ENCODE measurements around the gene PPP1R1A. TPM values are rescaled to one million over a fixed set of nuclear protein-coding genes. Genes with fewer than 3 reads are reported as not detected.

Gene PPP1R1A
- total RNA-seq, 1 experiment from 2014 or later, result 110 TPM

- intact Hi-C loops (cut with micrococcal nuclease; ENCODE audit: unreplicated experiment), result no loop called here
- H3K4me1 ChIP-seq (ENCODE audit: insufficient read depth, low read length, poor library complexity, severe bottlenecking), result no peaks in the 10 kb centered on the region
- BruUV-seq (replicated peaks), result no TSS peak
- ChIA-PET POLR2A (ENCODE audit: low non-redundant PET) (interaction anchor here (0.6 kb wide), 1 partner anchor 41 kb away, joined by 5 read pairs; no protein-coding TSS in a partner anchor), CTCF (interaction anchor here (1.4 kb wide), 1 partner anchor 11 kb away, joined by 3 read pairs; no protein-coding TSS in a partner anchor)
- DNase-seq (ENCODE audit: low spot score), result no peak
- no peaks in the 10 kb centered on the region for H3K27me3 ChIP-seq (replicated peaks; ENCODE audit: insufficient read depth, low read depth, low read length, poor library complexity)
- H3K27ac ChIP-seq (ENCODE audit: low read depth, low read length, poor library complexity, severe bottlenecking), result no peak overlapping the region
- H3K36me3 ChIP-seq (ENCODE audit: insufficient read depth, low read length, poor library complexity, severe bottlenecking), result peaks cover 98% of the 10 kb centered on the region
- H3K9me3 ChIP-seq (ENCODE audit: low read depth, low read length, poor library complexity, severe bottlenecking), result no peaks in the 10 kb centered on the region
- no peak for TF ChIP-seq CTCF (conservative IDR thresholded peaks at IDR 0.05; ENCODE audit: low read depth, low read length)
- TF ChIP-seq EZH2 (IDR thresholded peaks at IDR 0.05; ENCODE audit: borderline replicate concordance, low read depth, low read length, poor library complexity, severe bottlenecking), result no peak
- no peak overlapping the region for H3K4me3 ChIP-seq (ENCODE audit: low read depth, low read length, poor library complexity, severe bottlenecking)
Observed at GRCh38 chr12:54538136-54538700, 50.2 kb downstream of the PPP1R1A start.

DNA sequence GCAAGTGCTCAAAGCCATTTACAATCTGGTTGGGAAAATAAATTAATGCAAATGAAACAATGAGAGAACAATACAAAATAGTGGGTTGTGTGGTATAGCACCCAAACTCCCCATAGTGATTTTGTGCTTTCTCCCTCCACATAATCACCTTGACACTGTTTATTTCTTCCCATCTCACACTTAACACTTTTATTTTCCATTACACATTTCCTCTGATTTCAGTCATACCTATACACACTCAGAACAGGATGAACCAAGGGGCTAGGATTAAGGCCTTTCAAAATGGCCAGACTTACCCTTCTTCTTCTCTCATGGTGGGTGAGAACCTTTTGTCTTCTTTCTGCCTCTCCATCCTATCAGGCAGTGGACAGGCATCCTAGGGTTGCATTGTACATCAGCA is 53.0 kb downstream of the PPP1R1A start:
- ChIA-PET POLR2A (ENCODE audit: low non-redundant PET) (no interaction called here), CTCF (no interaction called here)
- TF ChIP-seq EZH2 (IDR thresholded peaks at IDR 0.05; ENCODE audit: borderline replicate concordance, low read depth, low read length, poor library complexity, severe bottlenecking) (no peak), CTCF (conservative IDR thresholded peaks at IDR 0.05; ENCODE audit: low read depth, low read length) (no peak)
- H3K36me3 ChIP-seq (ENCODE audit: insufficient read depth, low read length, poor library complexity, severe bottlenecking), result peaks cover 99% of the 10 kb centered on the region
- no peaks in the 10 kb centered on the region for H3K9me3 ChIP-seq (ENCODE audit: low read depth, low read length, poor library complexity, severe bottlenecking)
- no peak overlapping the region for H3K4me3 ChIP-seq (ENCODE audit: low read depth, low read length, poor library complexity, severe bottlenecking)
- intact Hi-C loops (cut with micrococcal nuclease; ENCODE audit: unreplicated experiment), result no loop called here
- DNase-seq (ENCODE audit: low spot score), result no peak
- no TSS peak for BruUV-seq (replicated peaks)
- no peak overlapping the region for H3K27ac ChIP-seq (ENCODE audit: low read depth, low read length, poor library complexity, severe bottlenecking)
- no peaks in the 10 kb centered on the region for H3K27me3 ChIP-seq (replicated peaks; ENCODE audit: insufficient read depth, low read depth, low read length, poor library complexity)
- H3K4me1 ChIP-seq (ENCODE audit: insufficient read depth, low read length, poor library complexity, severe bottlenecking), result no peaks in the 10 kb centered on the region

DNA sequence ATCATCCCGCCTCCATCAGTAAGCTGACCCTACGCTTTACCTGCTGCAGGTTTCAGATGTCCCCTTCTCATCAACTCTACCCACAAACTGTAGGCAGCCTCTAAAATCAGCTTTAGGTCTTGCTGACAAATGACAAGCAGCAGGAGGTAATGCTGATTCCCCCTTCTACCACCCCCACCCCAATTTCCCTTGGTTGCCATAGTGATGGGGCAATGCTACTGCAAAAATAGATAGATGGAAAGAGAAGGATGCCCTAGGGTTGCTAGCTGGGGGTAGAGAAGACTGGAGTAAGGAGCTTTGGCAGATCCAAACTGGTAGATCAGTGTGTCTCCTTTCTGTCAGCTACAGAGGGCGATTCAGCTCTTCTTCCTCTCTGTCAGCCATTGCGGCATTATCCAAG is 58.9 kb downstream of the PPP1R1A start:
- TF ChIP-seq CTCF (conservative IDR thresholded peaks at IDR 0.05; ENCODE audit: low read depth, low read length) (no peak), EZH2 (IDR thresholded peaks at IDR 0.05; ENCODE audit: borderline replicate concordance, low read depth, low read length, poor library complexity, severe bottlenecking) (no peak)
- ChIA-PET POLR2A (ENCODE audit: low non-redundant PET) (no interaction called here), CTCF (no interaction called here)
- intact Hi-C loops (cut with micrococcal nuclease; ENCODE audit: unreplicated experiment), result no loop called here
- peaks cover 99% of the 10 kb centered on the region for H3K36me3 ChIP-seq (ENCODE audit: insufficient read depth, low read length, poor library complexity, severe bottlenecking)
- no TSS peak for BruUV-seq (replicated peaks)
- DNase-seq (ENCODE audit: low spot score), result no peak
- H3K4me3 ChIP-seq (ENCODE audit: low read depth, low read length, poor library complexity, severe bottlenecking), result no peak overlapping the region
- no peaks in the 10 kb centered on the region for H3K4me1 ChIP-seq (ENCODE audit: insufficient read depth, low read length, poor library complexity, severe bottlenecking)
- no peaks in the 10 kb centered on the region for H3K9me3 ChIP-seq (ENCODE audit: low read depth, low read length, poor library complexity, severe bottlenecking)
- H3K27me3 ChIP-seq (replicated peaks; ENCODE audit: insufficient read depth, low read depth, low read length, poor library complexity), result no peaks in the 10 kb centered on the region
- no peak overlapping the region for H3K27ac ChIP-seq (ENCODE audit: low read depth, low read length, poor library complexity, severe bottlenecking)

Other genes with a start within 250 kb of the PPP1R1A start
- gene GPR84, start 224.2 kb downstream of the PPP1R1A start, total RNA-seq (2021), result not detected in 2 replicates
- 17.5 and 26.8 TPM in 2 replicates for gene ZNF385A, start 203.9 kb downstream of the PPP1R1A start, total RNA-seq (2021)
- 96.8 and 108 TPM in 2 replicates for gene ITGA5, start 169.4 kb downstream of the PPP1R1A start, total RNA-seq (2021)
- not detected in 2 replicates for gene GTSF1, start 115.1 kb downstream of the PPP1R1A start, total RNA-seq (2021)
- gene NCKAP1L, start 90.9 kb downstream of the PPP1R1A start, total RNA-seq (2021), result 250 and 279 TPM in 2 replicates
- 11.5 and 11.7 TPM in 2 replicates for gene PDE1B, start 39.1 kb downstream of the PPP1R1A start, total RNA-seq (2021)
- gene LACRT, start 46.2 kb upstream of the PPP1R1A start, total RNA-seq (2021), result not detected in 2 replicates
- not detected in 2 replicates for gene DCD, start 59.7 kb upstream of the PPP1R1A start, total RNA-seq (2021)